ENCODE data around the gene PPP4R4.
"Not testable (repeated sequence)": the region's sequence is repeated elsewhere in the genome, so short reads cannot be mapped to it uniquely, and the experiment has no call there.

Gene PPP4R4

DNA sequence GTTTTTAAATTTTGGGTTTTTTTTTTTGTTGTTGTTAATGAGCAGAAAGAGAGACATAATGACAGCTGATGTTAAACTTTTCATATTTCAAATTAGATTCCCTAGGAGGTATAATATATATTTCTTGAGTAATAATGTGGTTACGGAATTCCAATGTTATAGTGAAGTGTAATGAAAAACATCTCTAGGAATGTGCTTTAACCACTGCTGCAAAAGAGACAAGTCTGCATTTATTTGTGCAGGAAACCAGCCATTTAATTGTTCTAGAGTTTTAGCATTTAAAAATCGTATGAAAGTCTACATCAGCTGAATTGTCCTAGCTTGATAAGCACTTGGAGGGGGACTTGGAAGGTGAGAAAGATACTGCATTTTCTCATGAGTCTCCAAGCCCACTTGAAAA, 104.6 kb downstream of the PPP4R4 start:
- no peak for DNase-seq

GRCh38 chr14:94282991-94283723, 109.0 kb downstream of the PPP4R4 start:
- DNase-seq, result no peak

DNA sequence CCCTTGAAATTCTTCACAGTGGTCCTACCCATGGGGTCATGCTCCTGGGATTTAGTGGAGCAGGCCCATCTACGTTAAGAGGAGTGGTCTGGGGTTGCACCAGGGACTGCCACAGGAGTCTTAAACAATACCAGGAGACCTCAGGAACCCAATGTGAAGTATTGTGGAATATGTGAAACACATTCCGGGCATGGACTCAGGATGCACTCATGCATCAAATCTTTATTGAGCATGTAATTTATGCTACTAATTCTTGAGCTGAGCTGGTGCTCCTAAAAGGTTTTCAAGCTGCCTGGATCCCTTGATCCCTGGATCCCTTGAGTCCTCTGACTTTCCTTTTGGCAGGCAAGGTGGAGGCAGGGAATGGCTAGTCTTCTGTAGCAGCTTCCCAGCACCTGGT, 110.1 kb downstream of the PPP4R4 start:
- DNase-seq, result no peak

GRCh38 chr14:94285158-94285557, 111.0 kb downstream of the PPP4R4 start:
- DNase-seq, result no peak

- no peak for DNase-seq
Observed at GRCh38 chr14:94288610-94289465, 114.7 kb downstream of the PPP4R4 start.

GRCh38 chr14:94290197-94290596, 116.1 kb downstream of the PPP4R4 start:
- DNase-seq, result no peak

DNA sequence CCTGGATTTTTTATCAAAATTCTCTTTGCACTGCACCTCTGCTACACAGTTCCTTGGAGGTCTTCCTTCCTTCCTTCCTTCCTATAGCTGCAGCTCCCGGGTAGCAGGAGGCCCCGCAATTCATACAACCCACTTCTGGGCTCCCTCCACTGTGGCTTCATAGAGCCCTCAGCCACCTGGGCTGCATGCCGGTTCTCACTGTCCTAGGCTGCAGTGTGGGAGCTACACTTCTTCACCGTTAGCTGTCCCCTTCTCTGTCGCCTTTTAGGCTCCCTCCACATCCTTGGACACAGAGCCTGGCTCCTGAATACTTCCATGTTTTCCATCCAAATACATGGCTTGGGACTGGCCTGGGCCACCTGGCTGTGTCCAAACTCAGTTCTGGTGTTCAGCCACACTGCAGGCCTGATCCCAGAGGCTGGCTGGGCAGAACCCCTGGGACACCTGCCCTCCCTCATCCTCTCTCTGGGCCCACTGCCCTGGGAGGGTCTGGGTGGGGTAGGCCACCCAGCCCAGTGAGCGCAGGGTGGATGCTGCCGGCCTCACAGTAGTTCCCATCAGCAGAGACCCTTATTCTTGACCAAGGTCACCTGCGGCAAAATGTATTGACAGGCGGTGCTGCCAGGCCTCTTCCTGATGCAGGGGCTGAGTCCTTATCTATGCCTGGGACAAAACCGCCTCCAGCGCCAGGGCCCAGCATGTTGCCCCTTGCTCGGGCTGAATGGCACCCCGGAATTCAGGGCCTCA, 117.2 kb downstream of the PPP4R4 start:
- DNase-seq, result no peak

GRCh38 chr14:94291906-94292525, 117.9 kb downstream of the PPP4R4 start:
- no peak for DNase-seq

DNA sequence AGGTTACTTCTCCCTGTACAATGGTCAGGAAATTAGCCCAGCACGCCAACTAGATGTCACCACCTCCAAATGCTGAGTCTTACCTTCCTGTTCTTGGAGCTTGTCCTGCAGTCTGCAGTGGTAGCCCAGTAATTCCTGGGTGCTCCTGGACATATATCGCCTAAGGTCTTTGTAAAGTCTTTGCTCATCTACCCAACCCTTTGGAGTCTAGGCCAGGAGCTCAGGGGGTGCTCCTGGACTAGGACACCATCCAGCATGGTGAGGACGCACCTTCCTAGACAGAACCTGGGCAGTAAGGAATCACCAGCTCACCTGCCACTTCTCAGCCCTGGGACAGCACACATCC, 118.4 kb downstream of the PPP4R4 start:
- no peak for DNase-seq

- no peak for DNase-seq
Observed at GRCh38 chr14:94292872-94293577, 118.9 kb downstream of the PPP4R4 start, which contains the start of gene SERPINA10. Gene SERPINA10, minus strand, starts transcription at chr14:94293268. Its CDS starts 2,675 bp downstream, at chr14:94290593.

GRCh38 chr14:94293578-94293924, 119.4 kb downstream of the PPP4R4 start:
- DNase-seq, result no peak

- DNase-seq, result no peak
Observed at GRCh38 chr14:94295360-94296180, 121.4 kb downstream of the PPP4R4 start.

- not testable (repeated sequence) for DNase-seq
Observed at GRCh38 chr14:94296181-94296545, 122.0 kb downstream of the PPP4R4 start.

DNA sequence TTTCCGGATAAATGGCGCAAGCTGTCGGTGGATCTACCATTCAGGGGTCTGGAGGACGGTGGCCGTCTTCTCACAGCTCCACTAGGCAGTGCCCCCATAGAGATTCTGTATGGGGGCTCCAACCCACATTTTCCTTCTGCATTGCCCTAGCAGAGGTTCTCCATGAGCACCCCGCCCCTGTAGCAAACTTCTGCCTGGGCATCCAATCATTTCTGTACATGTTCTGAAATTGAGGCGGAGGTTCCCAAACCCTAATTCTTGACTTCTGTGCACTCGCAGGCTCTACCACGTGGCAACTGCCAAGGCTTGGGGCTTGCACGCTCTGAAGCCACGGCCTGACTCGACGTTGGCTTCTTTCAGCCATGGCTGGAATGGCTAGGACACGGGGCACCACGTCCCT, 124.0 kb downstream of the PPP4R4 start:
- DNase-seq, result no peak

DNA sequence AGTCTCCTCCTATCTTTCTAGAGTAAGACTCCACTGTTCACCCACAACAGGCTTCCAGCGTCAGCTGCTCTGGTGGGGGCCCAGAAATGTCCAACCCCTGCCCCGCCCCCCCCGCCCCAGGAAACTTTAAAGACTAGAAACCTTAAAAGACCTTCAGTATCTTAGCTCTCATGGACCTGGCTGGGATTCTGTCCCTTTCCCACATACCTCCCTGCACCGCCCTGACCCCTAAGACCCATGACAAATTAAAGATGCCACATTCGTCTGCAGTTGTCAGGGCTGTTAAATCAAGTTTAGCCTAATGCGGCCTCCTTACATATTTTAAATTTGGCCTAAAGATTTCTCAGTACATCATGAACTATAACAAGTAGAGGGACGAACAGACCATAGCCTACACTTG, 129.0 kb downstream of the PPP4R4 start:
- DNase-seq, result no peak

- no peak for DNase-seq
Observed at GRCh38 chr14:94304243-94304642, 130.1 kb downstream of the PPP4R4 start.

DNA sequence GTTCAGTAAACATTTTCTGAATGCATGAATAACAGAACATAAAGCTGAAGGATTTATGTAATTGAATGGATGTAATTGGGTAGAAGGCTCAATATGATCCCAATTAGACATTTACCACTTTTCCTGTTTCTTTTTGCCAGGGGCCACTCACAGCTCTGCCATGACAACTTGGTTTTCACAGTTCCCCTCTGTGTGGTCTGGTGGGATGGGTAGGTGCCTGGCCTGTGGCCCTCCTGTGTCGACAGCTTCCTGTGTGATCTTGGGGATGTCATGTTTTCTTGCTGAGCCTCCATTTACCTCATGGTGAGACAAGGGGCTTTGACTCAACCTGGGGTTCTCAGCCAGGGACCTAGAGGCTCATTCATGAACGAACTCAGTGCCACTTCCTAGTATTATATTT, 131.5 kb downstream of the PPP4R4 start:
- DNase-seq, result no peak

DNA sequence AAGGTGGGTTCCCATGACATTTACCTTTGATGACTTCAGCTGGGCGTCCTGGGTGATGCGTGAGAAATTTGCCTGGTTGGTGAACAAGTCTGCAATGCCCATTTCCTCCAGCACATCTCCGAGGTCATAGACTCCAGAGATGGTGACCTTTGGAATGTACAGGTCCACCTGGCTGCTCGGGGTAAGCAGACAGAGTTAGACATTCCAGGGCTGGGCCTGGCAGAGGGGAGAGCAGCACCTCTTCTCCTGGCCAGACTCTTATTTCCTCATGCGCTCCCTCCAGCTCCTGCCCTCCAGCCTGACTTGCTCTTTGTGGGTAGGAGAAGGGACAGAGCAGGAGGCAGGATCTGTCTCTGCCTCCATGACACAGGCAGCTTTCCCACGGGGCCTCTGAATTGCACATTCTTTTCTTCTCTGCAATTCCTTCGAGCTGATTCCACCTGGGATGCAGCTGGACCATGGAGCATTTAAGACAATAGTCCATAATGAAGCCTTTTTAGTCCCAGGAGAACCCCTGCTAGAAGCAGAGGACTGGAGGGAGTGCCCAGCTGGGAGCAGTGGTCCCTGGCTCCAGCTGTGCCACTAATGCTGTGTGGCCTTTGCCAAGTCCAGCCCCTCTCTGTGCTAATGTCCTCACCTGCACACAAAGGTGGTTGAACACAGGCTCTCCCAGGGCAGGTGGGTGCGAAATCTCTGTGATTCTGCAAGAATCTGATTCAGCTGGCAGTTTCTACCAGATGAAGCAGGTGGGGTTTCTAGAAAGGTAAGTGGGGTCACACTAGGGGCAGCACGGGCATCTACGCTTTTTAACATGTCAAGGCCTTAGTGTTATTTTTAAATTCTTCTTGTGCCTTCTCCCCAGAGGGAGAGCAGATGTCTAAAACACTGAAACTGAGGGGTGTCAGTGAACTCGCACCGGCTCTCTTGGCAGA, 132.2 kb downstream of the PPP4R4 start:
- DNase-seq, result no peak

GRCh38 chr14:94307410-94307992, 133.4 kb downstream of the PPP4R4 start:
- DNase-seq, result no peak

DNA sequence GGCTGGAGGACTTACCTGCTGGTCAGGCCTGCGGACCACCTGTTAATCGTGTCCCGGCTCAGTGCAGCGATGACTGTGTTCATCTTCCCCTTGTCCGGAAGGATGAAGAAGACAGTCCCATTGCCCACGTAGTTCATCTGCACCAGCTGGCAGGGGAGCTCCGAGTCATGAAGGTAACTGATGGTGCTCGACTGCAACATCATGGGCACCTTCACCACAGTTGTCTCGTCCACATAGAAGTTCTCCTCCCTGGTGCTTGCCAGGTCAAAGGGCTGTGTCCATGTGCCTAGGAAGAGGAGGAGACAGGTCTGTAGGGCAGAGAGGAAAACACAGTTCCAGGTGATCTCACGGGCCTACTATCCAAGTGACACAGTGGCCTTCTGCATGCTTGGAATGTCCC, 135.6 kb downstream of the PPP4R4 start:
- DNase-seq, result no peak

All from NCI-H510A (cell line).